Parathyroid adenoma (tissue), 2 donors: ENCODE measurements around the gene SLC25A21.

Experiments
- H2AFZ ChIP-seq: fragments of 300-600 bp; sonication (generic); one replicate; pipeline ENCODE4 v1.7.0; 2017; ENCODE audit warnings: antibody characterized with exemption, mild to moderate bottlenecking
- H3K27ac ChIP-seq: fragments of 300-600 bp; sonication (generic); one replicate; pipeline ENCODE4 v1.7.0; 2017
- H3K27me3 ChIP-seq: fragments of 300-600 bp; sonication (generic); one replicate; pipeline ENCODE4 v1.7.0; 2017; ENCODE audit warnings: low read length; ENCODE audit not compliant: control insufficient read depth, insufficient read depth
- H3K36me3 ChIP-seq: fragments of 300-600 bp; sonication (generic); one replicate; pipeline ENCODE4 v1.7.0; 2017; ENCODE audit warnings: low read length; ENCODE audit not compliant: control insufficient read depth, insufficient read depth
- H3K4me1 ChIP-seq: fragments of 300-600 bp; sonication (generic); one replicate; pipeline ENCODE4 v1.7.0; 2017; ENCODE audit warnings: control low read depth
- H3K4me2 ChIP-seq: fragments of 300-600 bp; sonication (generic); one replicate; pipeline ENCODE4 v1.7.0; 2017; ENCODE audit warnings: low read length
- H3K4me3 ChIP-seq: fragments of 300-600 bp; sonication (generic); one replicate; pipeline ENCODE4 v1.7.0; 2017; ENCODE audit warnings: low read depth, low read length
- H3K79me2 ChIP-seq: fragments of 300-600 bp; sonication (generic); one replicate; pipeline ENCODE4 v1.7.0; 2017; ENCODE audit warnings: control low read depth
- H3K9ac ChIP-seq: fragments of 300-600 bp; sonication (generic); one replicate; pipeline ENCODE4 v1.7.0; 2017; ENCODE audit warnings: mild to moderate bottlenecking
- H3K9me3 ChIP-seq: fragments of 300-600 bp; sonication (generic); one replicate; pipeline ENCODE4 v1.7.0; 2017; ENCODE audit warnings: low read length; ENCODE audit not compliant: control insufficient read depth
- TF ChIP-seq, protein P1 (sequence below): fragments of 300-600 bp; sonication (generic); IDR thresholded peaks from one replicate; pipeline ENCODE4 v1.7.0; 2017; ENCODE audit warnings: antibody characterized with exemption, mild to moderate bottlenecking
- donor health status: primary hyperparathyroidism.

Gene SLC25A21

DNA sequence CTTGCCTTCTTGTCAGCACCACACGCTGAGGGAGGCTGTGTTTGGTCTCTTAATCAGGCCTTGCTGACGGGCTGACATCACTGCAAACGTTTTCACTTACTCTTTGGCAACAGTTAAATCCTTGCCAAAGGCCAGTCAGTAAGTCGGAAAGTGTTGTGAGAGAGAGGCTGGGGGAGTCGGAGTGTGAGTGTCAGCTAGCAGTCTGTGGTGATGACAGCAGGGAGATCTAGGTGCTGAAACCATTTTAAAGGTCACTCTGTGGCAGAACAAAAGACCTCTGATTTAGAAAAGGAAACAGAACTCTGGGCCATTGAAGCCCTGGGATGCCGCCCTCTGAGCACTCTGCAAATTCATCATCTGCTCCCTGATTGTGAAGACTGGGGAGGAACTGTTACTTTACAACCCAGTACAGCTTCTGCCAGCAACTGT, 367.3 kb downstream of the SLC25A21 start:
- Histone ChIP-seq H3K4me2 (no peak overlapping the region), H3K9ac (no peak overlapping the region), H3K4me3 (no peak overlapping the region), H3K79me2 (no peaks in the 10 kb centered on the region), H3K27ac (no peak overlapping the region), H3K36me3 (no peaks in the 10 kb centered on the region), H3K27me3 (no peaks in the 10 kb centered on the region), H3K4me1 (no peaks in the 10 kb centered on the region), H2AFZ (no peak overlapping the region), H3K9me3 (no peaks in the 10 kb centered on the region)
- TF ChIP-seq, protein P1, sequence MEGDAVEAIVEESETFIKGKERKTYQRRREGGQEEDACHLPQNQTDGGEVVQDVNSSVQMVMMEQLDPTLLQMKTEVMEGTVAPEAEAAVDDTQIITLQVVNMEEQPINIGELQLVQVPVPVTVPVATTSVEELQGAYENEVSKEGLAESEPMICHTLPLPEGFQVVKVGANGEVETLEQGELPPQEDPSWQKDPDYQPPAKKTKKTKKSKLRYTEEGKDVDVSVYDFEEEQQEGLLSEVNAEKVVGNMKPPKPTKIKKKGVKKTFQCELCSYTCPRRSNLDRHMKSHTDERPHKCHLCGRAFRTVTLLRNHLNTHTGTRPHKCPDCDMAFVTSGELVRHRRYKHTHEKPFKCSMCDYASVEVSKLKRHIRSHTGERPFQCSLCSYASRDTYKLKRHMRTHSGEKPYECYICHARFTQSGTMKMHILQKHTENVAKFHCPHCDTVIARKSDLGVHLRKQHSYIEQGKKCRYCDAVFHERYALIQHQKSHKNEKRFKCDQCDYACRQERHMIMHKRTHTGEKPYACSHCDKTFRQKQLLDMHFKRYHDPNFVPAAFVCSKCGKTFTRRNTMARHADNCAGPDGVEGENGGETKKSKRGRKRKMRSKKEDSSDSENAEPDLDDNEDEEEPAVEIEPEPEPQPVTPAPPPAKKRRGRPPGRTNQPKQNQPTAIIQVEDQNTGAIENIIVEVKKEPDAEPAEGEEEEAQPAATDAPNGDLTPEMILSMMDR = no peak

DNA sequence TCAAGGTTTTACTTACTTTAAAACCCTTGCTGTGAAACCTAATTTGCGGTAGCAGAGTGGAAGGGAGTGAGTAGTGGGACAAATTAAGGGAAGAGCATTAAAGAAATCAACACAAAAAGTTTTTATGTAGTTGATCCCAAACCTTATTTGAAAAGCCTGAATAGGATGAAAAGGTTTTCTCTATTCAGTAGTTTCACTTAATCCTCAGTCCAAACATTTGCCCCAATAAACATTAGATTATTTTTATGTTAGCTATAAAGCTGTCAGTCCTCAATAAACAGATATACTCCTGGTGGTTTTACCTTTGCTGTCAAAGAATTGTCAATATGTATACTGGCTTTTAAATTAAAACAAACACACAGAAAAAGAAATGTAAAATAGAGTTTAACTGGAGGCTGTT, 374.8 kb downstream of the SLC25A21 start:
- Histone ChIP-seq H3K27ac (no peak overlapping the region), H3K27me3 (no peaks in the 10 kb centered on the region), H3K4me1 (no peaks in the 10 kb centered on the region), H3K9ac (no peak overlapping the region), H2AFZ (no peak overlapping the region), H3K4me3 (no peak overlapping the region), H3K36me3 (no peaks in the 10 kb centered on the region), H3K79me2 (no peaks in the 10 kb centered on the region), H3K4me2 (no peak overlapping the region), H3K9me3 (no peaks in the 10 kb centered on the region)
- TF ChIP-seq, protein P1 = no peak

DNA sequence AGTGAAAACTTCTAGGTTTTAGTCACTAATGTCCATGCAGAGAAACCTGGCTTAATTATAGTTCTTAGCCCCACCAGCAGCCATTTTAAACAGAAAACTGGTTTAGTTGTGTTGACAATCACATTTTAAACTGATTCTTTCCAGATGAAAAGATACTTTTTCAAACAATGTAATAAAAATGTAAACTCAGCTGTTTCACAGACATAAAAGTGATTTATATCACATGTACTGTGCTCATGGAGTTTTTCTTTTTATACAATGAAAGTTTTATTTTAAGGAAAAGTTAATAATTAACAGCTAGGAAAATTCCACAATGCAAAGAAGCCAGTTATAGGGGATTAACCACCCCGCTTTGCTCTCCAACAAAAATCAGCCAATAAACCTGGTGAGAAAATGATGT, 381.0 kb downstream of the SLC25A21 start:
- TF ChIP-seq, protein P1 = no peak
- H3K4me2 ChIP-seq = peak overlapping the region; percentile 6

DNA sequence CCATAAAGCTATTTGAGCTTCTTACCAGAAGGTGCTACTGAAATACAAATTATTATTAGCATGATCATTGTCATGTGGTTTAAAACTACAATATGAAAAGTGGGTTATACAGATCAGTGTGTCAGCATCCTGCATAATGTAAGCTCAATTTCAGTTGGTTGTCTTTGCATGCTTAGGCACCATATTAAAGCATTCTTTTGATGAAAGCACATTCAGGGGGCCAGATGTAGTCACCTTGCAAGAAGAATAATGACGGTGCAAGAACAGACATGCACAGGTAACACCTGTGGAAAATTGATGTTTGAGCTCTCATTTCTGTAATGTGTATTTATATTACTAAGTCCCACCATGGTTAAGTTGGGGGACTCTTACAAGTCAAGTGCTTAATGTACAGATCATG, 386.9 kb downstream of the SLC25A21 start:
- Histone ChIP-seq H3K4me2 (no peak overlapping the region), H2AFZ (no peak overlapping the region), H3K9me3 (no peaks in the 10 kb centered on the region), H3K27me3 (no peaks in the 10 kb centered on the region), H3K4me3 (no peak overlapping the region), H3K27ac (no peak overlapping the region), H3K4me1 (no peaks in the 10 kb centered on the region), H3K36me3 (no peaks in the 10 kb centered on the region), H3K79me2 (no peaks in the 10 kb centered on the region), H3K9ac (no peak overlapping the region)
- TF ChIP-seq, protein P1 = no peak

More for the DNA sequence above, 381.0 kb downstream of the SLC25A21 start:
- no peak overlapping the region for H3K4me3 ChIP-seq
- no peak overlapping the region for H3K27ac ChIP-seq
- no peak overlapping the region for H3K9ac ChIP-seq
- no peaks in the 10 kb centered on the region for H3K9me3 ChIP-seq
- no peak overlapping the region for H2AFZ ChIP-seq
- no peaks in the 10 kb centered on the region for H3K27me3 ChIP-seq
- H3K79me2 ChIP-seq = no peaks in the 10 kb centered on the region
- H3K4me1 ChIP-seq = no peaks in the 10 kb centered on the region
- H3K36me3 ChIP-seq = no peaks in the 10 kb centered on the region

DNA sequence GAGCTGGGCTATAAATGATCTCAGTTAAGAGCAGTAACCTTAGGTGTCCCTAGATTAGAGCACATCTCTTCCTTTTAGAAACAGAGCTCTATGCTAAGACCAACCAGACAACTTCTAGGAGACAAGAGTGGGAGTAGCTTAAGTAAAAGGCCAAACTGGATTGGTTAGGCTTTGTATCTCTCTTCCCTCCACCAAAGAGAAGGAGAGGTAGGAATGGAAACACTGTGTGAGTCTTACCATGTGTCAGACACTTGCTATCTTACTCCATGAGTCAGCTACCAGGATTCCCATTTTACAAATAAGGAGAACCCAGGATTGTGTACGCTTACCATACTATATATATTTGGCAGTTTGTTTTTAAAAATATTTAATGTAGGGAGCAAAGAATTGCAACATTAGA, 387.9 kb downstream of the SLC25A21 start:
- Histone ChIP-seq H3K27ac (no peak overlapping the region), H2AFZ (no peak overlapping the region), H3K4me3 (no peak overlapping the region), H3K27me3 (no peaks in the 10 kb centered on the region), H3K79me2 (no peaks in the 10 kb centered on the region), H3K9ac (no peak overlapping the region), H3K4me2 (no peak overlapping the region), H3K9me3 (no peaks in the 10 kb centered on the region), H3K36me3 (no peaks in the 10 kb centered on the region), H3K4me1 (no peaks in the 10 kb centered on the region)
- TF ChIP-seq, protein P1 = no peak
